Measurements from ENCODE around the gene MAN1C1.

Gene MAN1C1

DNA sequence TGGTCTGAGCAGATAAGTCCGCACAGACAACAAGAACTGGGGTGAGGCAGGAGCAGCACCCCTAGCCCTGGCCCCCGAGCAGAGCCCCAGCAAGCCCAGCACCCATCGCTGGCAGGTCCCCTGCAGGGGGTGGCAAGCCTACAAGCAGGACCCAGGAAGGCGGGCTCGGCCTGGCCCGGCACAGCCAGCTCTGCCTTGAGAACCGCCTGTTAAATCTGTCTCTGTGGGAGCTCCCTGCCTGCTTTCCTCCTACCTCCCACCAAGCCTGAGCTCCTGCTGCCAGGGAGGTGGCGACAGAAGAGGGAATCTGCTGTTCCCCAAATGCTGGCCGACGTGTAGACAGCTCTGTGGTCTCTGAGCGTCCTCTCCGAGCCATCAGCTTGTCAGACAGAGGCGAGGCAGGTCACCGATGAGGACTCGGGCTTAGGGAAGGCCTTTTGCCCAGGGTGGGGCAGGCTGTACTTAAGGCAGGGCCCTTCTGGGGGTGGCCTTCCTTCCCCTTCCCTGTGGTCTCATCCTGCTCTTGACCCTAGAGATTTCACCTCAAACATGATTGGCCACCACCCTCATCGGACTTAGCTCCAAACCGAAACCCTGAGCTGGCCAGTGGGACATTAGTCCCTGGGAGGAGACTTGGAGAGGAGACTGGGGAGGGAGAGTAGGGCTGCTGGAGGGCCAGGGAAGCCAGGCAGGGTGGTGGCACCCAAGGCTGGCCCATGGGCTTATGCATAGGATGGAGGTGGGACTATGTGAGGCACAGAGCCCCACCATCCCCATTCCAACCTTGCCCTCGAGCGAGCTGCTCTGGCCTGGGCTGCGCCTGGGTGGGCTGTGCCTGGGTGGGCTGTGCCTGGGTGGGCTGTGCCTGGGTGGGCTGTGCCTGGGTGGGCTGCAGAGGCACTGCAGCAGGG lies 191.1 kb downstream of the MAN1C1 start:
- H3K4me3 ChIP-seq (ENCODE audit: low read length), result no peak overlapping the region
- no peak overlapping the region for H3K9ac ChIP-seq (ENCODE audit: low read length)
- no peaks in the 10 kb centered on the region for H3K27me3 ChIP-seq (ENCODE audit: control insufficient read depth, insufficient read depth, low read length)
- H3K4me1 ChIP-seq (ENCODE audit: control insufficient read depth, low read depth, low read length), result no peaks in the 10 kb centered on the region
- peaks cover 15% of the 10 kb centered on the region for H3K36me3 ChIP-seq (ENCODE audit: control insufficient read depth, low read depth, low read length)
- H3K27ac ChIP-seq (ENCODE audit: low read length), result no peak overlapping the region
- H3K9me3 ChIP-seq (ENCODE audit: control insufficient read depth, low read depth, low read length), result no peaks in the 10 kb centered on the region

DNA sequence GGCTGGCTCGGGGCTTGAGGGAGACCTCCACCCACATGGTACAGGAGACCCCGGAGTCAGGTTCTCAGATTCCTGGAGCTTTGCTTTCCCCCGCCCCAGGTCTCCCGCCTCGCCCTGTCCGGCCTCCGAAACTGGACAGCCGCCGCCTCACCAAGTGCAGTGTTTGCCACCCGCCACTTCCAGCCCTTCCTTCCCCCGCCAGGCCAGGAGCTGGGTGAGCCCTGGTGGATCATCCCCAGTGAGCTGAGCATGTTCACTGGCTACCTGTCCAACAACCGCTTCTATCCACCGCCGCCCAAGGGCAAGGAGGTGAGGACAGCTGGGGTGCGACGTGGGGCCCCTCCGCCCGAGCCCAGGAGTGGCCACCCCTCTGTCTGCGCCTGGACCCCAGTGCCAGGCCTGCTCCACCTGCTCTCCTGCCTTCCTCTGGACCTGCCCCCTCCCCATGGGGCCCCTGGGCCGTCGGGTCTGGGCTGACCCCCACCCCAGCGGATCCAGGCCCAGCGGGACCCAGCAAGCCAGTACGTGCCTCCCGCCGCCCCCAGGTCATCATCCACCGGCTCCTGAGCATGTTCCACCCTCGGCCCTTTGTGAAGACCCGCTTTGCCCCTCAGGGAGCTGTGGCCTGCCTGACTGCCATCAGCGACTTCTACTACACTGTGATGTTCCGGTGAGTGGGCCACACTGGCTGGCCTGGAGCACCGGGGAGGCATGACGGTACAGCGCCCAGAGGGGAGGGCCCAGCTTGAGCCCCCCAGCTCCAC lies 192.1 kb downstream of the MAN1C1 start:
- Histone ChIP-seq H3K9ac (ENCODE audit: low read length) (no peak overlapping the region), H3K27ac (ENCODE audit: low read length) (no peak overlapping the region), H3K9me3 (ENCODE audit: control insufficient read depth, low read depth, low read length) (no peaks in the 10 kb centered on the region), H3K36me3 (ENCODE audit: control insufficient read depth, low read depth, low read length) (peaks cover 15% of the 10 kb centered on the region), H3K4me3 (ENCODE audit: low read length) (no peak overlapping the region), H3K4me1 (ENCODE audit: control insufficient read depth, low read depth, low read length) (no peaks in the 10 kb centered on the region), H3K27me3 (ENCODE audit: control insufficient read depth, insufficient read depth, low read length) (no peaks in the 10 kb centered on the region)

DNA sequence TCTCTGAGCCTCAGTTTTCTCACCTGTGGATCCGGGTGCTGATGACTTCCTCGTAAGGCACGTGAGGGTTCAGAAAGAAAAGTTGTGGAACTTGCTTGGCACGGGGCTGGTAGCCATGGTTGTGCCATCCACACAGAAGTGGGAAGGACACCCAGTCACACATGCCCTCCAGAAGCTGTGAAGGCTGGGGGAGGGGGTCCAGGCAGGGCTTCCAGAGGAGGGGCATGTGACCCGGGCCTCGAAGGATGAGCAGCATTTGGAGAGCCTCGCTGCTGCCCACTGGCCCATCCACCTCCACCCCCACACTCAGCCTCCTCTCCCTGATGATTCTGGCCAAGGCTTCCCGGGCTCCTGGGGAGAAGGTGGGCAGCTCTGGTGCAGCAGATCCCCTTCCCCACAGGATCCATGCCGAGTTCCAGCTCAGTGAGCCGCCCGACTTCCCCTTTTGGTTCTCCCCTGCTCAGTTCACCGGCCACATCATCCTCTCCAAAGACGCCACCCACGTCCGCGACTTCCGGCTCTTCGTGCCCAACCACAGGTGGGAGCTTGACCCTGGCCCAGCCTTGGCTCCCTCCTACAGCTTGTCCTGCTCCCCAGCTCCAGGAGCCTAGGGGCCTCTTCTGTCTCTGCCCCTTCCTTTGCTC lies 192.8 kb downstream of the MAN1C1 start:
- Histone ChIP-seq H3K36me3 (ENCODE audit: control insufficient read depth, low read depth, low read length) (peaks cover 15% of the 10 kb centered on the region), H3K9ac (ENCODE audit: low read length) (no peak overlapping the region), H3K27me3 (ENCODE audit: control insufficient read depth, insufficient read depth, low read length) (no peaks in the 10 kb centered on the region), H3K9me3 (ENCODE audit: control insufficient read depth, low read depth, low read length) (no peaks in the 10 kb centered on the region), H3K4me1 (ENCODE audit: control insufficient read depth, low read depth, low read length) (no peaks in the 10 kb centered on the region), H3K27ac (ENCODE audit: low read length) (no peak overlapping the region), H3K4me3 (ENCODE audit: low read length) (no peak overlapping the region)

DNA sequence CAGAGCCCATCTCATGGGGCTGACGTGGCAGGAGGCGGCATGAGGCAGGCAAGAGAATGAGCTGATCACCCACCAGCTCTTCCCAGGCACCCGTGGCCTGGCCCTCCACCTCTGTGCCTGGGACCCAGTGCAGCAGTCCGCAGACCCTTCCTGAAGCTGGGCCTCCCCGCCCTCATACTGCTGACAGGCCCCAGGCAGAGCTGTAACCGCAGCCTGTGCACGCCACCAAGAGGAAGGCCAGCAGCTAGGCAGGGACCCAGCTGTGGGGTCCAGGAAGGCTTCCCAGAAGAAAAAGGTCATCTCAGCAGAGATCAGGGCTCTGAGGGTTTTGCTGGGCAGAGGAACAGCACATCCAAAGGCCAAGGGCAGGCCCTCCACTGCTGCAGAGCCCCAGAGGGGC lies 193.3 kb downstream of the MAN1C1 start:
- Histone ChIP-seq H3K4me1 (ENCODE audit: control insufficient read depth, low read depth, low read length) (no peaks in the 10 kb centered on the region), H3K4me3 (ENCODE audit: low read length) (no peak overlapping the region), H3K36me3 (ENCODE audit: control insufficient read depth, low read depth, low read length) (peaks cover 15% of the 10 kb centered on the region), H3K9me3 (ENCODE audit: control insufficient read depth, low read depth, low read length) (no peaks in the 10 kb centered on the region), H3K9ac (ENCODE audit: low read length) (no peak overlapping the region), H3K27me3 (ENCODE audit: control insufficient read depth, insufficient read depth, low read length) (no peaks in the 10 kb centered on the region), H3K27ac (ENCODE audit: low read length) (no peak overlapping the region)

DNA sequence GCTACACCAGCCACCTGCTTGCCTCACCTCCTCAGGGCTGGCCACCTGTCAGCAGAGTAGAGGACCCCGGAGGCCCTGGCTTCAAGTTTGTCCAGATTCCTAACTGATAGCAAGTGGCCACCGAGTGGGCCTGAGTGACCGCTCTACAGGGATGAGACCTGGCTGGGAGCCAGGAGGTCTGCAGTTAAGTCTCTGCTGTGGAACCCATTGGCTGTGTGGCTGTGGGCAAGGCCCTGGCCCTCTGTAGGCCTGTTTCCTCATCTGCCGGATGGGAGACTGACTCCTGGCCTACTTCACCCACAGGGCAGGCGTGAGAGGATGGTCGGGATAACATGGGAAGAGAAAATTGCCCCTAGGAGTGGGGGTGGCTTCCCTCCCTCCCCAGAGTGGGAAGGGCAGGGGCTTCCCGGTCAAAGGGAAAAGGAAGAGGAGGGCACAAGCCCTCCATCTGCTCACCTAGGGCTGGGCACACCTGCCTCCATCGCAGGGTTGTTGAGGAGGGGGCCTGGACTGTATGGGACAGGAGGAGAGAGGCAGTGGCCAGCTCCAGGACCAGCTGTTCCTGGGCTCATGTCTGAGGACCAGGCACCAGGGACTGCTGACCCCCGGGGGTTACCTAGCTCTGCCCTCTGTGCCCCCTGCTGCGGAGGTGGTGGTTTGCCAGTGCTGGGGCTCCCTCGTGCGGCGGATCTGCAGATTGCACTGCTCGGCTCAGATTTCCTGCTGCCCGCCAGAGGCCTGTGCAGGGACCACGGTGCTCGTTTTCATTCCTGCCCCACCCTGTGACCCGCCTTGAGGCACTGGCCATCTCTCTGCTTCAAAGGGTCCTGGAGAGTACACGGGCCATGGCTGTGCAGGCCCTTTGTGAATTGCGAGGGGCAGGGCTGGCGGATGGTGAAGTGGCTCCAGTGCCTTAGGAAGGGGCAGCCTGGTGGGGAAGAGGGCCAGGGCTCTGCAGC lies 194.0 kb downstream of the MAN1C1 start:
- H3K9me3 ChIP-seq (ENCODE audit: control insufficient read depth, low read depth, low read length), result no peaks in the 10 kb centered on the region
- H3K9ac ChIP-seq (ENCODE audit: low read length), result no peak overlapping the region
- H3K4me1 ChIP-seq (ENCODE audit: control insufficient read depth, low read depth, low read length), result no peaks in the 10 kb centered on the region
- no peak overlapping the region for H3K4me3 ChIP-seq (ENCODE audit: low read length)
- H3K27ac ChIP-seq (ENCODE audit: low read length), result no peak overlapping the region
- no peaks in the 10 kb centered on the region for H3K27me3 ChIP-seq (ENCODE audit: control insufficient read depth, insufficient read depth, low read length)
- peaks cover 9% of the 10 kb centered on the region for H3K36me3 ChIP-seq (ENCODE audit: control insufficient read depth, low read depth, low read length)

DNA sequence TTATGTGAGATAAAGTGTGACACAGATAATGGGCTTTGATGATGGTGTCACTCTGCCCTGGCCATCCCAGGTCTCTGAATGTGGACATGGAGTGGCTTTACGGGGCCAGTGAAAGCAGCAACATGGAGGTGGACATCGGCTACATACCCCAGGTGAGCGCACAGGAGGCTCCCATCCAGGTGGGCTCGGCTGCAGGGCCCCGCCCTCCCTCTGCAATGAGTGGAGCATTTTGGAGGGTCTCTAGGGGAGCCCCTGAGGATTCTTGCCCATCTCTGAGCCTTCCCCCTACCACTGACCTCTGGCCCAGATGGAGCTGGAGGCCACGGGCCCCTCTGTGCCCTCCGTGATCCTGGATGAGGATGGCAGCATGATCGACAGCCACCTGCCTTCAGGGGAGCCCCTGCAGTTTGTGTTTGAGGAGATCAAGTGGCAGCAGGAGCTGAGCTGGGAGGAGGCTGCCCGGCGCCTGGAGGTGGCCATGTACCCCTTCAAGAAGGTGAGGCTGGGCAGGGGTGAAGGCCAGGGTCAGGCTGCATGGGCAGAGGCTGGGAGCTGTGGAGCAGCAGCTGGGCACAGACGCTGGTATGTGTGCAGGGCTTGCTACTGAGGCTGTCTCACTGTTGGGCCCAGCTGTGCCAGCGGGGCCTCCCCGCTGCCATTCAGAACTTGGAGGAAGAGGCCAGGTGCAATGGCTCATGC lies 194.9 kb downstream of the MAN1C1 start:
- Histone ChIP-seq H3K27ac (ENCODE audit: low read length) (no peak overlapping the region), H3K4me3 (ENCODE audit: low read length) (no peak overlapping the region), H3K9me3 (ENCODE audit: control insufficient read depth, low read depth, low read length) (no peaks in the 10 kb centered on the region), H3K9ac (ENCODE audit: low read length) (no peak overlapping the region), H3K27me3 (ENCODE audit: control insufficient read depth, insufficient read depth, low read length) (no peaks in the 10 kb centered on the region), H3K36me3 (ENCODE audit: control insufficient read depth, low read depth, low read length) (peaks cover 8% of the 10 kb centered on the region), H3K4me1 (ENCODE audit: control insufficient read depth, low read depth, low read length) (no peaks in the 10 kb centered on the region)

DNA sequence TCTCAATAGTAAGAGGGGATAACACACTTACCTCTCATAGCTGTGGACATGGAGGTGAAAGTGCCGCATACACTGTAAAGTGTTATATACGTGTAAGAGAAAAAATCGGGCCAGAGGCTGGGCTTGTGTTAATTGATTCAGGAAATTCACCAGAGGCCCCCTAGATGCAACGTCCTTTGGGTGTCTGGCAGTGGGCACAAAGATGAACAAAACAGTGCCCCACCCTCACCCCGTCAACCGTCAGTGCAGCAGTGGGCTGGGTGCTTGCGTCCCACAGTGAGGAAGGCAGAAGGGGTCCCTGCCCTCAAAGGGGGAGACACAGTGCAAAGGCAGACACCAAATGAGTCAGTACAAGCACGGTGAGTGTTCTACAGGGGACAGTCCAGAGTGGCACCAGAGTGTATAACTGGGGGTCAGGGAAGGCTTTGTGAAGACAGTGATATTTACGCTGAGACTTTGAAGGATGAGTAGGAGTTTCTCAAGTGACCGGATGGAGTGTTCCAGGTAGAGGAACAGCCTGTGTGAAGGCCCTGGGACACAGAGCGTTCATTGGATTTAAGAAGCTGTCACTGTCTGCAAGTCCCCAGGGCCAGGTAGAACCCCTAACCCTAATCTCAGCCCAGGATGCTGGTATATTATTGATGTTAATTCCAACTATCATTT lies 196.6 kb downstream of the MAN1C1 start:
- H3K27me3 ChIP-seq (ENCODE audit: control insufficient read depth, insufficient read depth, low read length), result no peaks in the 10 kb centered on the region
- H3K4me1 ChIP-seq (ENCODE audit: control insufficient read depth, low read depth, low read length), result no peaks in the 10 kb centered on the region
- no peak overlapping the region for H3K9ac ChIP-seq (ENCODE audit: low read length)
- H3K9me3 ChIP-seq (ENCODE audit: control insufficient read depth, low read depth, low read length), result no peaks in the 10 kb centered on the region
- no peak overlapping the region for H3K27ac ChIP-seq (ENCODE audit: low read length)
- H3K36me3 ChIP-seq (ENCODE audit: control insufficient read depth, low read depth, low read length), result no peaks in the 10 kb centered on the region
- no peak overlapping the region for H3K4me3 ChIP-seq (ENCODE audit: low read length)

DNA sequence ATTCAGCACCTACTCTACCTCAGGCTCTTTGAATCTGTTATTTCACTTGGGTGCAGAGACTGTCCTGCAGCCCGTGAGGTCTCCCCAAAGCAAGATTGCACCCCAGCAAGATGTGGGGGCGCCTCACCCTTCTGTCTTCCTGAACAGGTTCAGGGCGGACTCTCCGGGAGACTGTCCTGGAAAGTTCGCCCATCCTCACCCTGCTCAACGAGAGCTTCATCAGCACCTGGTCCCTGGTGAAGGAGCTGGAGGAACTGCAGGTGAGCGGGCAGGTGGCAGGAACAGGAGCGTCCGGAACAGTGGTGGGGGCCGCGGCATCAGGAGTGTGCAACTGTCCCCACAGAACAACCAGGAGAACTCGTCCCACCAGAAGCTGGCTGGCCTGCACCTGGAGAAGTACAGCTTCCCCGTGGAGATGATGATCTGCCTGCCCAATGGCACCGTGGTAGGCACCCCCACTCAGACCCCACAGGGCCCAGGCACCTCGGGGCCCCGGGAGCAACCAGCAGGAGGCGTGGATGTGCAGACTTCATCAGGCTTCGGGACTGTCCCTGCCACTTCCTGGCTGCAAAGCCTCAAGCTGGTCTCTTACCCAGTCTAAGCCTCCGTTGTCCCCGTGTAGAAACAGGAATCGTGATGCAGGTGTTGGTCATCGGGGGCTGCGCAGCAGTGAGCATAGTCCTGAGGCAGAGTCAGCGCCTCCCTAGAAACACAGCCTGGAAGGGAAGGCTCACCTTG lies 197.3 kb downstream of the MAN1C1 start:
- Histone ChIP-seq H3K9ac (ENCODE audit: low read length) (no peak overlapping the region), H3K36me3 (ENCODE audit: control insufficient read depth, low read depth, low read length) (no peaks in the 10 kb centered on the region), H3K4me1 (ENCODE audit: control insufficient read depth, low read depth, low read length) (peaks cover 5% of the 10 kb centered on the region)

DNA sequence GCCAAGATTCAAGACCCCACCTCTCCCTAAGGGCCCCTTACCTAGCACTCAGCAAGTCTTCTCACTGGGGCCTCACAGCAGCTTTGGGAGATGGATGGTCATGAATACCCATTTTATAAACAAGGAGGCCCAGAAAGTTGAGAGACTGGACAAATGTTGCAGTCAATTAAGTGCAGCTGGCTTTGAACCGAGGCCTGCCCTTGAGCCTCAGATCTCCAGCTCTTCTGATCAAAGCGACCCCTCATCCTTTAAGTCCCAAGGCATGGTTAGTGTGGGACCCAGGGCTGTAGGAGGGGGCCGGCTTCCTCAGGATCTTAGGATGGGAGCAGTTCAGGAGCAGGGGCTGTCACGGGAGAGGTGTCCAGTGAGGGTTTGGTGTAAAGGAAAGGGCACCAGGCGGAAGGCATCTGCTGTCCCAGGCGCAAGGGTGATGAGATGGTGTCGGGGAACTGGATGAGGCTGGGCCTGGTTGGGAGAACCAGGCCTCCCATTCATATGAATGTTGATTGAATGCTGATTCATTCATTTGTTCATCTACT lies 198.0 kb downstream of the MAN1C1 start:
- Histone ChIP-seq H3K4me3 (ENCODE audit: low read length) (no peak overlapping the region), H3K27ac (ENCODE audit: low read length) (no peak overlapping the region), H3K4me1 (ENCODE audit: control insufficient read depth, low read depth, low read length) (peaks cover 5% of the 10 kb centered on the region), H3K27me3 (ENCODE audit: control insufficient read depth, insufficient read depth, low read length) (no peaks in the 10 kb centered on the region), H3K9ac (ENCODE audit: low read length) (no peak overlapping the region), H3K36me3 (ENCODE audit: control insufficient read depth, low read depth, low read length) (no peaks in the 10 kb centered on the region), H3K9me3 (ENCODE audit: control insufficient read depth, low read depth, low read length) (no peaks in the 10 kb centered on the region)

More for the DNA sequence above, 197.3 kb downstream of the MAN1C1 start:
- Histone ChIP-seq H3K4me3 (ENCODE audit: low read length) (no peak overlapping the region), H3K27ac (ENCODE audit: low read length) (no peak overlapping the region), H3K27me3 (ENCODE audit: control insufficient read depth, insufficient read depth, low read length) (no peaks in the 10 kb centered on the region), H3K9me3 (ENCODE audit: control insufficient read depth, low read depth, low read length) (no peaks in the 10 kb centered on the region)
